Measurements from ENCODE around the gene PRKCE.
"Not testable (repeated sequence)": the region's sequence is repeated elsewhere in the genome, so short reads cannot be mapped to it uniquely, and the experiment has no call there.

The PRKCE gene

GRCh38 chr2:45844796-45845457 lies 193.5 kb downstream of the PRKCE start:
- DNase-seq: no peak

- no peak for DNase-seq
Measured at GRCh38 chr2:45845566-45845965, 194.1 kb downstream of the PRKCE start.

DNA sequence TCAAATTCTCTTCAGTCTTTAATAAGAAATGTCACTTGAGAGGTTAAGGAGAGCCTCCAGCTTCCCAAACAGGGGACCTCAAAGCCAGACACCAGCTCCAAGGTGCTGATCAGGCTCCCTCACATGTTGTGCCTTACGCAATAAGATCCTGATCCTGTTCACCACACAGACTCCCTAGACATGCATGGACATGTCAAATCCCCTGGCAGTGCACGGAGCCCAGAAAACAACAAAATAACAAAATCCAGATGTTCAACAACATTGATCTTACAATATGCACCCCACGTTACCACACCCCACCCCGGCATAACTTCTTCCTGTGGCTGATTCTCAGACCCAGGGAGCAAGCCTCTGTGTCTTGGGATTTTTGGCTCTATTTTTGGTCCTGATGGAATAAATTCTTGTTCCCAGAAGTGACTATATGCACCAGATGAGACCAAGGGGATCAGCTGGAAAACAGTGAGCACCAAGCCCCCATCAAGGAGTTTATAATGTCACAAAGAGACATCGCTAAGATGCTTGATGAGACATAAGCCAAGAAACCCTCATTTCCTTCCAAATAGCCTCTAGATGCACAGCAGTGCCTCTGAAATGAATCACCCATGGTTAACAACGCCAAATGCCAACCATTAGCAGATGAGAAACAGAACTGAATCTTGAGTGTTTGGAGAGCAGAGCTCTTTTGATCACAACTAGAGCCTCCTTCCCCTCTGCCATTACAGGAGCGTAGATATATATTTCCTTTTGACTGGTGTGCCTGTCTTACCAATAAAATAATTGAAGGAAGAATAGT lies 198.2 kb downstream of the PRKCE start:
- no peak for DNase-seq

DNA sequence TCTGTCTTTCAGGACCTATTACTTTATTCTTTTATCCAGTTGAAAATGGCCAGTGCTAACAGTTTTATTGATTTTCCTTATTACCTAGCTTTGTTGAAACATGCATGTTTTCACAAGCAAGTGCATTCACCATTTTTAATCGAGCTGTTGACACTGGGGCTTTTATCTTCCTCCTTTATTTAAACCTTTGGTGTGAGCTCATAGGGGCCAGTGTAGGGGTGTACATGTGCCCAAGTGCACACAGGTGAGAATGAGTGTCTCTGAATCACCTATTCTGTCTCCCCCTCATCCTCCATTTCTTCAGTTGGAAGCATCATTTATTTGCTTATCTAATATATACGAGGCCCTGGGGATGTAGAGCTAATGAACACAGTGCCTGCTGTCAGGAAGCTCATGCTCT lies 199.1 kb downstream of the PRKCE start:
- no peak for DNase-seq

DNA sequence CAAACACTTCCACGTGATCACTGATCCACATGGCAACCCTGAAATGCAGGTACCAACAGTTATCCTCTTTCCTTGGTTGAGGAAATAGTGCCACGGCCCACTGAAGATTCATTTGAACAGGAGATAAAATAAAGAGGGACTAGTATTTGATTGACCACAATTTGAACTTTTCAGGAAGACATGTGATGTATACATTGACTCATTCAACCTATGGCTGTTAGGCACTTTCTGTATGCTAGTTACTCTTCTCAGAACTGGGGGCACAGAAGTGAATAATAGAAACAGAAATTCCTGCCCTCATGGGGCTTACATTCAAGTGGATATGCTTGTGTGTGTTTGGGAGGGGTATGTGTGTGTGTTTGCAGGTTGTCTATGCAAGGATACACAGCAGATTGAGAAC lies 199.6 kb downstream of the PRKCE start:
- no peak for DNase-seq

DNA sequence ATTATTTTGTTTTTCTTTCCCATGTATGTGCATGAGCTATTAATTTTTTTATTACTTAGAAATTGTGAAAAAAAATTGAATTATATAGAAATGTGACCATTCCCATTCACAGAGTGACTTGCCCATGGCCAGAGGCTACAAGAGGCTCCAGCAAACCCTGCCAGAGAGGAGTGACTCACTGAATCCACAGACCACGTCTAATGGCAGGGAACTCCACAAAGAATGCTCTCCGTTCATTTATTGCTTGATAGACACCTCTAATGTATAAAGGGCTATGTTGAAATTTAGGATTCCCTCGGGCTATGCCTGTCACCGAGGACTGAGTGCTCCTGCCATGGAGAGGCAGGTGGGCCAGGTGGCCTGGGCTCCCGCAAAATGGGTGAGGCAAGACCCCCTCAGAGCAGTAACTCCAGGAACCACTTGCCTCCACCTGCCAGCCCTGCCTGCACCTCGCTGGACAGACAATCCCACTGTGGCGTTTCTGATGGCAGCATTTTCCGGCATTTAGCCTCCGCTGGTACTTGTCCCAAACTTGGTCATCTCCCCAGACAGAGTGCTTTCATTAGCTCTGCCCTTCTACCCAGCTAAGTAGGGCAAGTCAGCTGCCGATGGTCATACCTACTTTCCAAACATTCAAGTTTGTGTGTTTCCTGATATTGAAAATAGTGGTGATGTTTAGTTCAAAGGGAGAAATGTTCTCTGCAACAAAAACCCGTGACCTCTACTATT lies 200.3 kb downstream of the PRKCE start:
- no peak for DNase-seq

- DNase-seq: no peak
Measured at GRCh38 chr2:45852450-45853150, 201.1 kb downstream of the PRKCE start.

DNA sequence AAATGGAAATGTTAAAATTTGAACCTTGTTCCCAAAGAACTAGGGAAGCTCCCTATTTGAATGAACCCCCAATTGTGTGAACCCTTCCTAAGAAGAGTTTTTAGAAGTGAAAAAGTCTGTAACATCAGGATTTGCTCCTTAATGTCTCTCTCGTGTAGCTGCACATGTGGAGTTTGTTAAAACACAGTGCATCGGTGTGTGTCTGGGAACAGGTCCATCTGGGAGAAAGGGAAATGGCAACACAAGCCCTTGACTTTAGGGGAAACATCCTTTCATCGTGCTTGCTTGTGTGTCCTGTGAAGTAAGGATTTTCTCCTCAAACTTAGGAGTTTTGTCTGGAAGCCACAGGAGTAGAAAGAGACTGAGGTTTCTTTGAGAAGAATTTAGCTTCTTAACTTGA lies 203.9 kb downstream of the PRKCE start:
- DNase-seq: no peak

GRCh38 chr2:45856391-45857274 lies 205.2 kb downstream of the PRKCE start:
- DNase-seq: no peak

GRCh38 chr2:45857275-45857609 lies 205.8 kb downstream of the PRKCE start:
- DNase-seq: no peak

DNA sequence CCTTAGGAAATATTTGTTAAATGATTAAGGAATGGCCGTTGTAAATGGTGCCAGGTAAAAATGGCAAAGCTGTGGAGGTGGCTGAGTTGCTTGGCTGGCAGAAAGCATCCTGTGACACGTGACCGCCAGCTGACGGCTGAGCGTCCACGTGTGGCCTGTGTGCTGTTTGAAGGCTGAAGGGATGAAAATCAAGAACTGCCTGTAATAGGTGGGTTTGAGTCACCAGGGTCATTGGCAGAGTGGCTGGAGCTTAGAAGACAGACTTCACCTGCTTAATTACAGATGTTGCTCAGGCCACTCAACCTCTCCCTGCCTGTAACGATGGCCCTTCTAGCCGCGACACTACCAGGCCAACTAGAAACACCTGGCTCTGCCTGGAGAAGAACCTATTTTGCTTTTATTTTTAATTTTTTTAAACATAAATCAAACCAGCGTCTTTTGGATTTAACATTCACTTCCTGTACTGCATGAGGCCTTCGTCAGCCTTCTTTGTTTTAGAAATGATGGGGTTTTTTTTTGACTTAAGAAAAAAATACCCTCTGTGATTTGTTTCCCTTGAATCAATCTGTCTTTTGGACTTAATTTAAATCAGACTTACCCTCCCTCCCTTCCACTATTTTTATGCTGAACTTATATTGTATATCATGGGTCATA lies 206.5 kb downstream of the PRKCE start:
- no peak for DNase-seq

DNA sequence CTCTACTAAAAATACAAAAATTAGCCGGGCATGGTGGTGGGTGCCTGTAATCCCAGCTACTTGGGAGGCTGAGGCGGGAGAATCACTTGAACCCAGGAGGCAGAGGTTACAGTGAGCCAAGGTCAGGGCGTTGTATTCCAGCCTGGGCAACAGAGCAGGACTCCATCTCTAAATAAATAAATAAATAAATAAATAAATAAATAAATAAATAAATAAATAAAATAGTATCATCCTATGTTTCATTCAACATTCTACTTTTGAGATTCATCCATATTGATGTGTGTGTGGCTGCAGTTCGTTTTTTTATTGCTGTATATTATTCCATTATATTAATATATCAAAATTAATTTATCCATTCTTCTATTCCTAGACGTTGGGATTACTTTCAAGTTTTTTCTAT lies 207.4 kb downstream of the PRKCE start:
- DNase-seq: not testable (repeated sequence)

- DNase-seq: no peak
Measured at GRCh38 chr2:45859682-45860081, 208.2 kb downstream of the PRKCE start.

DNA sequence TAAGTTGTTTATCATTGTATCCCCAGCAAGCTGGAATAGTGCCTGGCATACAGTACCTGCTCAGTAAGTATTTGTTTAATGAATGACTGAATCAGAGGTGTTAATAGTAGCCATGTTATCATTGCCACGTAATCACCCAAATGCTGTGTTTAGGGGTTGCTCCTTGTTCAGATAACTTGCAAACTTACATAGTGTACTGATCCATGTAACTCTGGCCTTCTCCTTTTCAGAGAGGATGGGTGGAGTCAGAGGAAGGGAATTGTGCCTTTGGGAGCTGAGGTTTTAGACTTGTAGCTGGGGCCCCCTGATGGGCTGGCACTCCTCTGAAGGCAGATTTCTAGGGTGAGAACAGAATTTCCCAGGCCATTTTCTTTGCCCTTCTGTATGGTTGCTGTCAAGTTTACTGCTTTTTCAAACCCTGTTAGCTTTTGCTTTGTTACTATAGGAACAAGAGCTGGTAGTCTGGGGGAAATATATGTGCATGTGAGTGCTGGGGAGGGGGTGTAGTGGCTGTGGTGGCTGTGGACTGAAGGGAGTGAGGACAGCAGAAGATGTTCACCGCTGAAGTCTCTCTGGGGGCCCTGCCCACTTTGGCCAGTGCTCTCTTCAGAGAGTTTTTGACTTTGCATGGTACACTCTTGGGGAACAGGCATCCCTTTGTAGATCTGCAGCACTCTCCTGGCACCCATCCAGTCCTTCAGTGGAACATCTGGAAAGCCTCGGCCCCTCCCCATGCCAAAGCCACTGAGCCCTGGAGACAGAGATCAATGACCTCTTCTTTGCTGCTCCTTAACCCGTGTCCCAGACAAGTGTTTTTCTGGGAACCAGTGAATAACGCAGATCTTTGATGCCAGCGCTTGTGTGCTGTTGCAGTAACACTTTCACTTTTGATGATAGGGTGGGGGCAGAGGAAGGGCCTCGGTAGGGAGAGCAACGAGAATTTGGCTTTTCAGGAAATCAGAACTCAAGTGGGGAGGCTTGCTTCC lies 209.0 kb downstream of the PRKCE start:
- DNase-seq: no peak

DNA sequence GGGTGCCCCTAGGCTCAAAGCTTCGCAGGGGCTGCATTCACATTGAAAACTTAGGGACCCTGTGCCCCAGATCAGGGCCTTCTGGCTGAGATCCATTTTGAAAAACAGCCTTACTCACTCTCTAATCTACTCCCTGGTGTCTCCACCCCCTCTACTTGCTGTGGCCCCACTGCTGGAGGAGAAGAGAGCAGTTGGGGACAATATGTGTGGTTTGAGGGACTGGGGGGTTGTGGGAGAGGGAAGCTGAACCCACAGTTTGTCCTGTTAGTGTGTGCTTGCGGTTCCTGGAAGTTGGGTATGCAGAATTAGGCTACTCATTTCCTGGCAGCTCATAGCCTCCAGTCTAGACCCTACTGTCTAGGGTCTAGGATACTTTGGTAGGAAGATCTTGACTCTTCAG lies 211.4 kb downstream of the PRKCE start:
- no peak for DNase-seq

- no peak for DNase-seq
Measured at GRCh38 chr2:45864121-45864520, 212.6 kb downstream of the PRKCE start.

DNA sequence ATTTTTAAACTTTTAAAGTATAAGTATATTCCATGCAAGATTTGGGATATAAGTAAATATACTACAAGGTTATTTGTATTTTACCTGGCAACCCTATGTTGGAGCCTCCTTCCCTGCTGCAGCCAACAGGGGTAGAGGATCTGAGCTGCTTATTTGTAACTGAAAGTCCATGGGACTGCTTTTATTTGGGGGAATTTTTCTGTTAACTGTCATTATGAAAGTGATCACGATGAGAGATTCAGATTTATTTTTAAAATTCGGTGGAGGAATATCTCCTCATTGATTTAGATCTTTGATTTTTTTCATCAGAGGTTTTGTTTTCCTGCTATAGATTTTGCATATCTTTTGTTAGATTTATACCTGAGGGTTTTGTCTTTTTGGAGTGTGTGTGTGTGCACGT lies 215.9 kb downstream of the PRKCE start:
- DNase-seq: no peak

DNA sequence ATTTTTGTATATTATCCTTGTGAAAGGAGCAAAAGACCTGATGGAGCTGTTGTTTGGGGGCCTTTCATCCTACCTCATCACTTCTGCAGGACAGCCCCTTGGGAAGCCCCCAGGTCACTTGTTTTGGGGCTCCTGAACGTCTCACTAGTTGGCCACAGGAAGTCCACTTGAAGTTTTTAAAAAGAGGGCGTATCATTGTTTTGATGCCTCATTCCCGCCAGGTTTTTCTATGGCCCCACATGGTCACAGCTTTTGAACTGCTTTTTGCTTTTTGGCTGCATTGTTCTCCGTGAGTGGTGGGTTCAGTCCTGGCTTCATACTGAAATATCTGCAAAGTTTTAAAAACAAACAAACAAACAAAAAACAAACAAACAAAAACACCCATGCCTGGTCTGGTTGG lies 216.3 kb downstream of the PRKCE start:
- DNase-seq: no peak

DNA sequence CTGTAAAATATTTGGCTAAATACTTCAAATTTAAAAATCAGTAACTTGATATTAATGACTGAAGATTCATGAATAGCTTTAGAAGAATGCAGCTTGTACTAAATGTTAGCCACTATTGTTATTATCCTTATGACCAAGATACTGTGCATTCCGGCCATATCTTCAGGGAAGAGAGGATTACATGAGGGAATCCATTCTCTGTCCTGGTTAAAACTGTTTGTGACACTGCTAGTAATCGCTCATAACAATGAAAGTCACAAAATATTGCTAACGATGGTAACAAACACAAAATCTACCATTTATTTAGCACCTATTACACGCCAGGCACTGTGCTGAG lies 217.7 kb downstream of the PRKCE start:
- no peak for DNase-seq

DNA sequence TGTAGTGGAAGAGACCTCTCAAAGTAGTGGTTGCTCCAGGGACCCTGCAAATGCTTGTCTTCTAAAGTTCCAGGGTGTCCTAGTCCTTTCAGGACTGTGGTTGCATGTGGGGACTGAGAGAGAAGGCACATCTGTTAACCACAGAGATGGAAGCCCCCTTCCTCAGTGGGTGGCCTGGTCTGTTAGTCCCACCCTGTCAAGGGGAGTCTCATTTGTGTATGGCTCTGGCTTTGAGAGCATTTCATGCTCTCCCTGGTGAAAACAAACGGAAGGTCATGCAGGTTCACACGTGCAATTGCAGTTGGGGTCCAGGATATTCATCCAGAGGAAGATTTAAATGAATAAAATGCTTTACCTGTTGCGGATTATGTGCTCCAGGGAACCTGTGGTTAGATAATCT lies 219.6 kb downstream of the PRKCE start:
- DNase-seq: no peak

DNA sequence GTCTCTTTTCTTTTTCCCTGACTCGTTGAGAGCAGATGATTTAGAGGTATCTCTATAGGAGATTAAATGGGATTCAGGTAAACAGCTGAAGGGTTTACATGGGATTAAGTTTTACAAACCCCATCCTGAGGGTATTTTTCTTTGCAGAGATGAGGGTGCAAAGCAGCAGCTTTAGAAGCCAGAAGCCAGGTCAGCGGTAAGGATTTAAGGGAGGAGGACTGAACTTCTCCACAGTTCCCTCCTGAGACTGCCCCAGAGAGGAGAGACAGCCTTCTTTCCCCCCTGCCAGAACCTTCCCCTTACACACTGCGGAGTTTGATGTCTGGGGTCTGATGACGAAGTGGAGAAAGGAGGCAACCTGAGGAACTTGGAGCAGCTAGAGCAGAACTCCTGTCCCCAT lies 220.1 kb downstream of the PRKCE start:
- DNase-seq: no peak
